ENCODE results near the gene LAMA5. TPM values are rescaled to one million over a fixed set of nuclear protein-coding genes. Genes with fewer than 3 reads are reported as not detected.

LAMA5 gene
- total RNA-seq, 1 experiment from 2014 or later, result 1,050 TPM

DNA sequence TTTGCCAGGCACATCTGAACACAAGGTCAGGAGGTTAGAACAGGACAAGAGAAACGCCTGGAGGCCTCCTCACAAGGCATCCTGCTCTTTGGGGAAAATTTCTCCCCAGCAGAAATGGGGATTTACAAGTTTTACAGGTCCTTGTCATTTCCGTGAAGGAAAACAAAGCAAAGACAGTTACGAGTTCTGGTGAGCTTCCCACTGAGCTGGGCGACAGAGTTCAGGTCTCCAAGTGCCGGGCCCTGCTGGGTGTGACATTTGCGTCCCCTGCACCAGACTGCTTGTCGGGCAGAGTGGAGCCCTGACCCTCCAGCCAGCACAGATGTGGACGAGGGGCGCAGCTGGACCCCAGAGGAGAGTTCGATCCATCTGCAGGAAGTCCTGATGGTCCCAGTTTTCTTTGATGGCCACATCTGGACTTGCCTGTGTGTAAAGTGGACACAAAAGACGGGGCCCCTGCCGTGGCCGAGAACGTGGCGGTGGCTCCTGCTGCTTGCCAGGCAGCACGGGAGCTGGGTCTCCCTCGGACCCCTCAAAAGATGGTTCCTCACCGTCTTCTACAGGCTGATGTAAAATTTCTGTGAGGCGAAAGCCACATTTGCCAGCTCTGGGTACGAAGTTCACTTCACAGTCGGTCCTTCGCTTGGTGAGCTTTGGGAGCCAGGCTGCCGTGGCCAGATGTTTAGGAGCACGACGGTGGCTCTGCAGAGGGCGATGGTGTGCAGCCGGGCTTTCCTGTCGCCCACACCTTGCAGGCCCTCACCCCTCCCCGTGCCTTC lies 69.5 kb downstream of the LAMA5 start:
- Mint-ChIP-seq H3K9me3 (ENCODE audit: unreplicated experiment) (no peaks in the 10 kb centered on the region), H3K27me3 (ENCODE audit: insufficient read depth, unreplicated experiment) (no peaks in the 10 kb centered on the region), H3K4me3 (ENCODE audit: unreplicated experiment) (no peak overlapping the region), H3K36me3 (ENCODE audit: insufficient read depth, unreplicated experiment) (peaks cover 88% of the 10 kb centered on the region), H3K27ac (ENCODE audit: unreplicated experiment) (no peak overlapping the region), H3K4me1 (ENCODE audit: low read depth, unreplicated experiment) (peaks cover 7% of the 10 kb centered on the region)
- no peak overlapping the region for H3K4me3 ChIP-seq (ENCODE audit: low read depth, low read length)
- POLR2A ChIA-PET, result no interaction called here
- H3K9me3 ChIP-seq, result no peaks in the 10 kb centered on the region
- no peaks in the 10 kb centered on the region for H3K36me3 ChIP-seq (ENCODE audit: control insufficient read depth, insufficient read depth, low read length)
- no TSS peak for BruUV-seq (replicated peaks)
- no peaks in the 10 kb centered on the region for H3K27me3 ChIP-seq (replicated peaks; ENCODE audit: control insufficient read depth, insufficient read depth, low read length)
- TF ChIP-seq CTCF (IDR thresholded peaks at IDR 0.05; ENCODE audit: insufficient read depth in 1 of 2, low read depth in 1 of 2, low read length in 1 of 2, severe bottlenecking in 1 of 2, unreplicated experiment in 1 of 2), result no peak
- CTCF ChIA-PET, result interaction anchor here (0.6 to 2.1 kb wide), 2 partner anchors 85 to 432 kb away, joined by 3 to 7 read pairs; no protein-coding TSS in a partner anchor
- intact Hi-C loops (cut with micrococcal nuclease; ENCODE audit: unreplicated experiment), result no loop called here
- no peak for DNase-seq
- H3K4me1 ChIP-seq, result no peaks in the 10 kb centered on the region

DNA sequence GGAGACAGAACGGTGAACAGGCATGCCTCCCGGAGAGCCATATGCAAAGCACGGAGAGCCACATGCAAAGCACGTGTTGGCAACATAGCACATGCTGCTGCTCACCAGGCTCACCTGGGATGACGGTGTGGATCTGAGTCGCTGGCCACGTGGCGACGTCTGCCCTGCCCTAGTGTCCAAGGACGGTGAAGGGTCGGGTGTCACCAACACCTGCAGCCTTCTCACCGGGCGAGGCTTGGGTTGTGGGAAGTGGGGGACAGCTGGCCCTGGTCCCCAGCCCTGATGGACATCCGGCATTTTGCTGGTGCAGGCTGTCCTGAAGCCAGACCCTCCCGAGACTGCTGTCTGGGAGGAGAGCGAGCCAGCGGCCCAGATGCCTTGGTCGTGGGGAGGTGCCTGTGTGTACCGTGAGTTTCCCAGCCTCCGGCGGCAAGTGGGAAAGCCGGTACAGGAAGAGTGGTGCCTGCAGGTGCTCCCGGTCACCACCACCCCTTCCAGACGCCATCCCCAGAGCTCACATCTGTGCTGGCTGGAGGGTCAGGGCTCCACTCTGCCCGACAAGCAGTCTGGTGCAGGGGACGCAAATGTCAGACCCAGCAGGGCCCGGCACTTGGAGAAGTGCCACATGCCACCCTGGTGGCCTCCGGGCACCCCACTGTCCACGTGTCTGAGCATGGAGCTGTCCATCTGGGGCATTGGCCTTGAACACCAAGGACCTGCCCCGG lies 70.2 kb downstream of the LAMA5 start:
- POLR2A ChIA-PET, result no interaction called here

More for the DNA sequence above, 70.2 kb downstream of the LAMA5 start:
- DNase-seq, result no peak
- peaks cover 88% of the 10 kb centered on the region for H3K36me3 Mint-ChIP-seq (ENCODE audit: insufficient read depth, unreplicated experiment)
- Histone ChIP-seq H3K27me3 (replicated peaks; ENCODE audit: control insufficient read depth, insufficient read depth, low read length) (no peaks in the 10 kb centered on the region), H3K9me3 (no peaks in the 10 kb centered on the region), H3K36me3 (ENCODE audit: control insufficient read depth, insufficient read depth, low read length) (no peaks in the 10 kb centered on the region; the same call in 1 of the 2 replicates), H3K4me3 (ENCODE audit: low read depth, low read length) (no peak overlapping the region), H3K4me1 (no peaks in the 10 kb centered on the region)
- intact Hi-C loops (cut with micrococcal nuclease; ENCODE audit: unreplicated experiment), result no loop called here
- no peak overlapping the region for H3K27ac Mint-ChIP-seq (ENCODE audit: unreplicated experiment)
- no peaks in the 10 kb centered on the region for H3K9me3 Mint-ChIP-seq (ENCODE audit: unreplicated experiment)
- TF ChIP-seq CTCF (IDR thresholded peaks at IDR 0.05; ENCODE audit: insufficient read depth in 1 of 2, low read depth in 1 of 2, low read length in 1 of 2, severe bottlenecking in 1 of 2, unreplicated experiment in 1 of 2), result no peak
- no peaks in the 10 kb centered on the region for H3K27me3 Mint-ChIP-seq (ENCODE audit: insufficient read depth, unreplicated experiment)
- BruUV-seq (replicated peaks), result no TSS peak
- CTCF ChIA-PET, result interaction anchor here (2.1 kb wide), 1 partner anchor 86 kb away, joined by 7 read pairs; no protein-coding TSS in a partner anchor
- peaks cover 7% of the 10 kb centered on the region for H3K4me1 Mint-ChIP-seq (ENCODE audit: low read depth, unreplicated experiment)
- H3K4me3 Mint-ChIP-seq (ENCODE audit: unreplicated experiment), result no peak overlapping the region

All from Caco-2 (cell line).